Measurements from ENCODE around the gene ZBTB7A. TPM values are rescaled to one million over a fixed set of nuclear protein-coding genes. Genes with fewer than 3 reads are reported as not detected.
A peak's percentile ranks its signal among the peaks of the same experiment; 100 is the strongest.

ZBTB7A gene
- total RNA-seq, 1 experiment from 2014 or later = 27.9 TPM

GRCh38 chr19:4009990-4010807, 56.5 kb downstream of the ZBTB7A start:
- CTCF ChIA-PET = interaction anchor here (1.5 to 2.3 kb wide), 2 partner anchors 22 to 130 kb away, joined by 4 to 8 read pairs; no protein-coding TSS in a partner anchor
- H3K36me3 Mint-ChIP-seq = peaks cover 6% of the 10 kb centered on the region
- H3K4me3 Mint-ChIP-seq = peak overlapping the region; percentile 88; the same call in 1 of the 2 replicates
- TF ChIP-seq JUN (CRISPR knock-in tag; IDR thresholded peaks at IDR 0.05) = no peak
- no peak for TF ChIP-seq HMGA2 (CRISPR knock-in tag; IDR thresholded peaks at IDR 0.05)
- TF ChIP-seq, protein P1, sequence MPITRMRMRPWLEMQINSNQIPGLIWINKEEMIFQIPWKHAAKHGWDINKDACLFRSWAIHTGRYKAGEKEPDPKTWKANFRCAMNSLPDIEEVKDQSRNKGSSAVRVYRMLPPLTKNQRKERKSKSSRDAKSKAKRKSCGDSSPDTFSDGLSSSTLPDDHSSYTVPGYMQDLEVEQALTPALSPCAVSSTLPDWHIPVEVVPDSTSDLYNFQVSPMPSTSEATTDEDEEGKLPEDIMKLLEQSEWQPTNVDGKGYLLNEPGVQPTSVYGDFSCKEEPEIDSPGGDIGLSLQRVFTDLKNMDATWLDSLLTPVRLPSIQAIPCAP (CRISPR knock-in tag; IDR thresholded peaks at IDR 0.05) = no peak
- TF ChIP-seq, protein P2, sequence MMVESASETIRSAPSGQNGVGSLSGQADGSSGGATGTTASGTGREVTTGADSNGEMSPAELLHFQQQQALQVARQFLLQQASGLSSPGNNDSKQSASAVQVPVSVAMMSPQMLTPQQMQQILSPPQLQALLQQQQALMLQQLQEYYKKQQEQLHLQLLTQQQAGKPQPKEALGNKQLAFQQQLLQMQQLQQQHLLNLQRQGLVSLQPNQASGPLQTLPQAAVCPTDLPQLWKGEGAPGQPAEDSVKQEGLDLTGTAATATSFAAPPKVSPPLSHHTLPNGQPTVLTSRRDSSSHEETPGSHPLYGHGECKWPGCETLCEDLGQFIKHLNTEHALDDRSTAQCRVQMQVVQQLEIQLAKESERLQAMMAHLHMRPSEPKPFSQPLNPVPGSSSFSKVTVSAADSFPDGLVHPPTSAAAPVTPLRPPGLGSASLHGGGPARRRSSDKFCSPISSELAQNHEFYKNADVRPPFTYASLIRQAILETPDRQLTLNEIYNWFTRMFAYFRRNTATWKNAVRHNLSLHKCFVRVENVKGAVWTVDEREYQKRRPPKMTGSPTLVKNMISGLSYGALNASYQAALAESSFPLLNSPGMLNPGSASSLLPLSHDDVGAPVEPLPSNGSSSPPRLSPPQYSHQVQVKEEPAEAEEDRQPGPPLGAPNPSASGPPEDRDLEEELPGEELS (CRISPR knock-in tag; IDR thresholded peaks at IDR 0.05) = no peak
- TF ChIP-seq TCF7 (CRISPR knock-in tag; IDR thresholded peaks at IDR 0.05; ENCODE audit: low read depth) = no peak
- no peak for TF ChIP-seq ZNF263 (CRISPR knock-in tag; IDR thresholded peaks at IDR 0.05; ENCODE audit: low read depth)
- no peak for TF ChIP-seq ZNF425 (CRISPR knock-in tag; conservative IDR thresholded peaks at IDR 0.05)
- TF ChIP-seq, protein P3, sequence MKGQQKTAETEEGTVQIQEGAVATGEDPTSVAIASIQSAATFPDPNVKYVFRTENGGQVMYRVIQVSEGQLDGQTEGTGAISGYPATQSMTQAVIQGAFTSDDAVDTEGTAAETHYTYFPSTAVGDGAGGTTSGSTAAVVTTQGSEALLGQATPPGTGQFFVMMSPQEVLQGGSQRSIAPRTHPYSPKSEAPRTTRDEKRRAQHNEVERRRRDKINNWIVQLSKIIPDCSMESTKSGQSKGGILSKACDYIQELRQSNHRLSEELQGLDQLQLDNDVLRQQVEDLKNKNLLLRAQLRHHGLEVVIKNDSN (CRISPR knock-in tag; IDR thresholded peaks at IDR 0.05) = no peak
- TF ChIP-seq ZNF232 (CRISPR knock-in tag; IDR thresholded peaks at IDR 0.05) = no peak
- TF ChIP-seq ERG (CRISPR knock-in tag; IDR thresholded peaks at IDR 0.05) = no peak
- no peak for TF ChIP-seq ATF6 (CRISPR knock-in tag; IDR thresholded peaks at IDR 0.05)
- TF ChIP-seq ZNF219 (CRISPR knock-in tag; IDR thresholded peaks at IDR 0.05; ENCODE audit: borderline replicate concordance) = no peak
- TF ChIP-seq ZNF671 (CRISPR knock-in tag; IDR thresholded peaks at IDR 0.05) = no peak
- no peak for TF ChIP-seq ZNF532 (CRISPR knock-in tag; IDR thresholded peaks at IDR 0.05; ENCODE audit: borderline replicate concordance)
- TF ChIP-seq ZNF416 (CRISPR knock-in tag; IDR thresholded peaks at IDR 0.05) = no peak
- no peak for TF ChIP-seq KAT7 (CRISPR knock-in tag; IDR thresholded peaks at IDR 0.05; ENCODE audit: borderline replicate concordance)
- H3K4me1 Mint-ChIP-seq = peaks cover 14% of the 10 kb centered on the region
- no peak for DNase-seq (ENCODE audit: low spot score)
- H3K9me3 Mint-ChIP-seq = no peaks in the 10 kb centered on the region
- H3K27ac Mint-ChIP-seq = no peak overlapping the region
- POLR2A ChIA-PET = interaction anchor here (0.5 to 1.2 kb wide), 2 partner anchors 25 to 104 kb away, joined by 4 to 6 read pairs; partner anchors contain the start of gene EEF2
- H3K27me3 Mint-ChIP-seq (ENCODE audit: low read depth) = no peaks in the 10 kb centered on the region
- ATAC-seq = no peak
